ENCODE measurements around the gene CDC42SE2. TPM values are rescaled to one million over a fixed set of nuclear protein-coding genes. Genes with fewer than 3 reads are reported as not detected.

Gene CDC42SE2
- total RNA-seq, 1 donor from 2014 or later = 41.2 TPM

DNA sequence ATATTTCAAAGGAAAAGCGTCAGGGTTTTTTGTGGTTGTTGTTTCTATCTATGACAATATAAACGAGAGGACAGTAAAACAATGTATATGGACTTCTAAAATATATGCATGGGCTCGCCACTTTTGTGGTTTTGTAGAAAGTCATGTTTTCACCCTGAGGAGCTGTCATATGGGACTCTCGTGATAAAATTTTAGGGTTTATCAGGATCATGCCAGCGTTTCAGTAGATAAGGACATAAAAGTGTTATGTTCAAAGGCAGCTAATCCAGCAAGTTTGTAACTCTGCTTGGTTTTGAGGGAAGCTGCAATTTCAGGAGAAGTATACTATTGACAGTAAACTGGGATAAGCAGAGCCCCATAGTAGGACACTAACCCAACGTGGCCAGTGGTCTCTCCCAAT, 120.3 kb downstream of the CDC42SE2 start:
- TF ChIP-seq, protein P1, sequence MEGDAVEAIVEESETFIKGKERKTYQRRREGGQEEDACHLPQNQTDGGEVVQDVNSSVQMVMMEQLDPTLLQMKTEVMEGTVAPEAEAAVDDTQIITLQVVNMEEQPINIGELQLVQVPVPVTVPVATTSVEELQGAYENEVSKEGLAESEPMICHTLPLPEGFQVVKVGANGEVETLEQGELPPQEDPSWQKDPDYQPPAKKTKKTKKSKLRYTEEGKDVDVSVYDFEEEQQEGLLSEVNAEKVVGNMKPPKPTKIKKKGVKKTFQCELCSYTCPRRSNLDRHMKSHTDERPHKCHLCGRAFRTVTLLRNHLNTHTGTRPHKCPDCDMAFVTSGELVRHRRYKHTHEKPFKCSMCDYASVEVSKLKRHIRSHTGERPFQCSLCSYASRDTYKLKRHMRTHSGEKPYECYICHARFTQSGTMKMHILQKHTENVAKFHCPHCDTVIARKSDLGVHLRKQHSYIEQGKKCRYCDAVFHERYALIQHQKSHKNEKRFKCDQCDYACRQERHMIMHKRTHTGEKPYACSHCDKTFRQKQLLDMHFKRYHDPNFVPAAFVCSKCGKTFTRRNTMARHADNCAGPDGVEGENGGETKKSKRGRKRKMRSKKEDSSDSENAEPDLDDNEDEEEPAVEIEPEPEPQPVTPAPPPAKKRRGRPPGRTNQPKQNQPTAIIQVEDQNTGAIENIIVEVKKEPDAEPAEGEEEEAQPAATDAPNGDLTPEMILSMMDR (IDR thresholded peaks at IDR 0.05; ENCODE audit: insufficient read depth, low read length, poor library complexity, severe bottlenecking) = no peak
- H3K27me3 ChIP-seq (ENCODE audit: control insufficient read depth, insufficient read depth, low read length) = no peaks in the 10 kb centered on the region
- no peaks in the 10 kb centered on the region for H3K36me3 ChIP-seq (ENCODE audit: control insufficient read depth, insufficient read depth, low read length)
- no peak for DNase-seq (ENCODE audit: low read depth)
- no peak overlapping the region for H3K4me3 ChIP-seq (ENCODE audit: low read depth, low read length)

DNA sequence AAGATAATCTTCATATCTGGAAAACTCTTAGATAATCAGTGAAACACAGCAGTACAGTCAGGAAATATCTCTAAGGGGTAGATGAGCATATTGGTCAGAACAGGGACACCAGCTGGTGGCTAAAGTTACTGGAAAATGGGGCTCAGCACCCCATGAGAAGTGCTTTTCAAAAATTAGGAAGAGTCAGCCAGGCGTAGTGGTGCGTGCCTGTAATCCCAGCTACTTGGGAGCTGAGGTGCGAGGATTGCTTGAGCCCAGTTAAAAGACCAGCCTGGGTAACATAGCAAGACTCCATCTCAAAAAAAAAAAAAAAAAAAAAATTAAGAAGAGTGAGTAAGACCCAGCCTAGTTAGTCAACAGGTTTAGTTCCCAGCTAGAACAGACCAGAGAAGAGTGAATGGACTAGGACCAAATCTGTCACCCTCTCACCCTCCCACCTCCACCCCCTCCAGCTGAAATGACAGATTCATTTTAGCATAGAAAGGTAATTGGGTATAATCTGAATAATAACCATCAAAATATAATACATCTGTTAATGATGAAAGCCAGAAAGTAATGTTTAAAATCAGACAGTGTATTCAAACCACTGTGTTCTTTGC, 120.9 kb downstream of the CDC42SE2 start:
- no peak for DNase-seq (ENCODE audit: low read depth)
- TF ChIP-seq, protein P1 (IDR thresholded peaks at IDR 0.05; ENCODE audit: insufficient read depth, low read length, poor library complexity, severe bottlenecking) = no peak
- no peaks in the 10 kb centered on the region for H3K27me3 ChIP-seq (ENCODE audit: control insufficient read depth, insufficient read depth, low read length)
- H3K4me3 ChIP-seq (ENCODE audit: low read depth, low read length) = no peak overlapping the region
- no peaks in the 10 kb centered on the region for H3K36me3 ChIP-seq (ENCODE audit: control insufficient read depth, insufficient read depth, low read length)

DNA sequence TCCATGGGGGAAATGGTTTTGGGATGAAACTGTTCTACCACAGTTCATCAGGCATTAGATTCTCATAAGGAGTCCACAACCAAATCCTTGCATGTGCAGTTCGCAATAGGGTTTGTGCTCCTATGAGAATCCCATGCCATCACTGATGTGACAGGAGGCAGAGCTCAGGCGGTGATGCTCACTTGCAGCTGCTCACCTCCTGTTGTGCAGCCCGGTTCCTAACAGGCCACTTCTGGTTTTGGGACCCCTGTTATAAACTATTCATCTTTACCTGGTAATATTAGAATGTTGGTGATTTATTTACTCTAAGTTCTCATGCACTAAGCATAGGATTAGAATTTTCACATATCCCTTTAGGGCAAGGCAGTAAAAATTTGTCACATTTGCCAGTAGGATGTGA, 122.3 kb downstream of the CDC42SE2 start:
- Histone ChIP-seq H3K27me3 (ENCODE audit: control insufficient read depth, insufficient read depth, low read length) (no peaks in the 10 kb centered on the region), H3K36me3 (ENCODE audit: control insufficient read depth, insufficient read depth, low read length) (no peaks in the 10 kb centered on the region), H3K4me3 (ENCODE audit: low read depth, low read length) (no peak overlapping the region)
- TF ChIP-seq, protein P1 (IDR thresholded peaks at IDR 0.05; ENCODE audit: insufficient read depth, low read length, poor library complexity, severe bottlenecking) = no peak
- DNase-seq (ENCODE audit: low read depth) = no peak

DNA sequence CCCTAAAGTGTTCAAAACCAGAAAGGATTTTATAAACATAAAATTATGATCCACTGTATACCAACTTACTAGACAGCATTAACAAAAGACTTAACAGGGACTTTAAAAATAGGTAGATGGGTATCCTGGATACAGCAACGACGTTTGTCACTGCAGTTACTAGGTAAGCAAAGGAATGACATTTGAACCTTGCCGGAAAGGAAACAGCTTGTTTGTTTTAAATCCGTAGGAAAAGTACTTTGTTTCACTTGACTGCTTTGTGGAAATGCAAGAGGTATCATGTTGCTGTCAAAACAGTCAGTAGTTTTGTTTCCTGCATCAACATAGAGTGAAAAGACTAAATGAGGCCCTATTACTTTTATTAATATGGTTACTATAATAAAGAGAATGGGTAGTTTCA, 122.9 kb downstream of the CDC42SE2 start:
- peak; percentile 75 for DNase-seq (ENCODE audit: low read depth)
- Histone ChIP-seq H3K4me3 (ENCODE audit: low read depth, low read length) (no peak overlapping the region), H3K36me3 (ENCODE audit: control insufficient read depth, insufficient read depth, low read length) (no peaks in the 10 kb centered on the region), H3K27me3 (ENCODE audit: control insufficient read depth, insufficient read depth, low read length) (no peaks in the 10 kb centered on the region)
- TF ChIP-seq, protein P1 (IDR thresholded peaks at IDR 0.05; ENCODE audit: insufficient read depth, low read length, poor library complexity, severe bottlenecking) = no peak

DNA sequence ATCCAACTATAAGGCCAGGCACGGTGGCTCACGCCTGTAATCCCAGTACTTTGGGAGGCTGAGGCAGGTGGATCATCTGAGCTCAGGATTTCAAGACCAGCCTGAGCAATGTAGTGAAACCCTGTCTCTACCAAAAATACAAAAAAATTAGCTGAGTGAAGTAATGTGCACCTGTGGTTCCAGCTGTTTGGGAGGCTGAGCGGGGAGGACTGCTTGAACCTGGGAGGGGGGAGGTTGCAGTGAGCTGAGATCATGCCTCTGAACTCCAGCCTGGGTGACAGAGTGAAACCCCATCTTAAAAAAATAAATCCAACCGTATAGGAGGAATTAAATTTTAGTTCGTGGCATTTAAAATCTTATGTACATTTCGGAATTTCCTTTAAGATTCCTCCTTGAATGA, 123.4 kb downstream of the CDC42SE2 start:
- TF ChIP-seq, protein P1 (IDR thresholded peaks at IDR 0.05; ENCODE audit: insufficient read depth, low read length, poor library complexity, severe bottlenecking) = no peak
- no peaks in the 10 kb centered on the region for H3K27me3 ChIP-seq (ENCODE audit: control insufficient read depth, insufficient read depth, low read length)
- DNase-seq (ENCODE audit: low read depth) = no peak
- H3K4me3 ChIP-seq (ENCODE audit: low read depth, low read length) = no peak overlapping the region
- H3K36me3 ChIP-seq (ENCODE audit: control insufficient read depth, insufficient read depth, low read length) = no peaks in the 10 kb centered on the region

Measured in kidney epithelial cell (primary cell).